ENCODE results near the gene SOCS3. TPM values are rescaled to one million over a fixed set of nuclear protein-coding genes. Genes with fewer than 3 reads are reported as not detected.

SOCS3 gene
- total RNA-seq, 1 donor from 2014 or later: 13.4 TPM

DNA sequence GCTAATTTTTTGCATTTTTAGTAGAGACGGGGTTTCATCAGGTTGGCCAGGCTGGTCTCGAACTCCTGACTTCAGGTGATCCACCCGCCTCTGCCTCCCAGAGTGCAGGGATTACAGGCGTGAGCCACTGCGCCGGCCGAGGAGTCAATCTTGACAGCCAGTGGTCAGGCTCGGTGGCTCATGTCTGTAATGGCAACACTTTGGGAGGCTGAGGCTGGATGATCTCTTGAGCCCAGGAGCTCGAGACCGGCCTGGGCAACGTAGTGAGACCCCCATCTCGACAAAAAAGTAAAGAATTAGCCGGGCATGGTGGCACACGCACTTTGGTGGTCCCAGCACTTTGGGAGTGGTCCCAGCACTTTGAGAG, 18.0 kb upstream of the SOCS3 start:
- no peak for DNase-seq (ENCODE audit: low read depth)
- Mint-ChIP-seq H3K4me1 (ENCODE audit: low read depth, unreplicated experiment) (peaks cover 55% of the 10 kb centered on the region), H3K36me3 (ENCODE audit: low read depth, unreplicated experiment) (peaks cover 2% of the 10 kb centered on the region), H3K9me3 (ENCODE audit: unreplicated experiment) (no peaks in the 10 kb centered on the region), H3K27ac (ENCODE audit: unreplicated experiment) (no peak overlapping the region), H3K4me3 (ENCODE audit: unreplicated experiment) (peak overlapping the region; percentile 31), H3K27me3 (ENCODE audit: low read depth, unreplicated experiment) (no peaks in the 10 kb centered on the region)
- Histone ChIP-seq H3K27me3 (ENCODE audit: insufficient read depth, low read length) (no peaks in the 10 kb centered on the region), H4K20me1 (ENCODE audit: insufficient read depth, low read length) (peaks cover 16% of the 10 kb centered on the region), H3K27ac (ENCODE audit: low read depth, low read length) (peak overlapping the region; percentile 97), H3K4me1 (ENCODE audit: insufficient read depth, low read length) (peaks cover 57% of the 10 kb centered on the region), H3K36me3 (ENCODE audit: insufficient read depth, low read length) (no peaks in the 10 kb centered on the region), H3K4me3 (ENCODE audit: insufficient read depth, low read depth, low read length) (peak overlapping the region; percentile 88), H2AFZ (ENCODE audit: low read depth, low read length) (peak overlapping the region; percentile 84), H3K9me3 (ENCODE audit: insufficient read depth, low read depth, low read length) (no peaks in the 10 kb centered on the region), H3K4me2 (ENCODE audit: low read length) (peak overlapping the region; percentile 97), H3K9ac (ENCODE audit: low read length) (peak overlapping the region; percentile 98), H3K79me2 (ENCODE audit: insufficient read depth, low read length) (peaks cover 43% of the 10 kb centered on the region)
- no peak for TF ChIP-seq EZH2 (IDR thresholded peaks at IDR 0.05; ENCODE audit: insufficient read depth, low read length)
- TF ChIP-seq, protein P1, sequence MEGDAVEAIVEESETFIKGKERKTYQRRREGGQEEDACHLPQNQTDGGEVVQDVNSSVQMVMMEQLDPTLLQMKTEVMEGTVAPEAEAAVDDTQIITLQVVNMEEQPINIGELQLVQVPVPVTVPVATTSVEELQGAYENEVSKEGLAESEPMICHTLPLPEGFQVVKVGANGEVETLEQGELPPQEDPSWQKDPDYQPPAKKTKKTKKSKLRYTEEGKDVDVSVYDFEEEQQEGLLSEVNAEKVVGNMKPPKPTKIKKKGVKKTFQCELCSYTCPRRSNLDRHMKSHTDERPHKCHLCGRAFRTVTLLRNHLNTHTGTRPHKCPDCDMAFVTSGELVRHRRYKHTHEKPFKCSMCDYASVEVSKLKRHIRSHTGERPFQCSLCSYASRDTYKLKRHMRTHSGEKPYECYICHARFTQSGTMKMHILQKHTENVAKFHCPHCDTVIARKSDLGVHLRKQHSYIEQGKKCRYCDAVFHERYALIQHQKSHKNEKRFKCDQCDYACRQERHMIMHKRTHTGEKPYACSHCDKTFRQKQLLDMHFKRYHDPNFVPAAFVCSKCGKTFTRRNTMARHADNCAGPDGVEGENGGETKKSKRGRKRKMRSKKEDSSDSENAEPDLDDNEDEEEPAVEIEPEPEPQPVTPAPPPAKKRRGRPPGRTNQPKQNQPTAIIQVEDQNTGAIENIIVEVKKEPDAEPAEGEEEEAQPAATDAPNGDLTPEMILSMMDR (IDR thresholded peaks at IDR 0.05; ENCODE audit: insufficient read depth, low read depth, low read length): no peak
- FAIRE-seq: no peak

DNA sequence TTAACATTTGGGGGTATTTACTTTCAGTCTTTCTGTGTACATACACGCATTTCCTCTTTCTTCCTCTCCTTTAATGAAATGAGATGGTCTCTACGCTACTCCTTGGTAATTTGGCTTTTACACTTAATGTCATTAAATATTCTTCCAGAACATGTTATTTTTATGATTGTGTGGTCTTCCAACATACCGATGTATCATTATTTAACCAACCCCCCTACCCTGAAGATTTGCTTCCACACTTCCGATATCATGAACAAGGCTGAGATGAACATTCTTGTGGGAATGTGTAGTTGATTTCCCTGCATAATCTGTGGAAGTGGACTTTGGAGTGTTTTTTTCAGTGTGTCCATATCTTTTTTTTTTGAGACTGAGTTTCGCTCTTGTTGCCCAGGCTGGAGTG, 16.3 kb upstream of the SOCS3 start:
- no peaks in the 10 kb centered on the region for H3K9me3 Mint-ChIP-seq (ENCODE audit: unreplicated experiment)
- Histone ChIP-seq H3K9me3 (ENCODE audit: insufficient read depth, low read depth, low read length) (no peaks in the 10 kb centered on the region), H4K20me1 (ENCODE audit: insufficient read depth, low read length) (peaks cover 4% of the 10 kb centered on the region), H3K4me1 (ENCODE audit: insufficient read depth, low read length) (peaks cover 44% of the 10 kb centered on the region), H3K4me2 (ENCODE audit: low read length) (peak overlapping the region; percentile 76), H3K4me3 (ENCODE audit: insufficient read depth, low read depth, low read length) (peak overlapping the region; percentile 8), H3K36me3 (ENCODE audit: insufficient read depth, low read length) (no peaks in the 10 kb centered on the region), H3K79me2 (ENCODE audit: insufficient read depth, low read length) (peaks cover 27% of the 10 kb centered on the region), H3K9ac (ENCODE audit: low read length) (peak overlapping the region; percentile 56), H2AFZ (ENCODE audit: low read depth, low read length) (no peak overlapping the region), H3K27ac (ENCODE audit: low read depth, low read length) (peak overlapping the region; percentile 95), H3K27me3 (ENCODE audit: insufficient read depth, low read length) (no peaks in the 10 kb centered on the region)
- H3K27ac Mint-ChIP-seq (ENCODE audit: unreplicated experiment): peak overlapping the region; percentile 17
- peak; percentile 77 for DNase-seq (ENCODE audit: low read depth)
- H3K4me1 Mint-ChIP-seq (ENCODE audit: low read depth, unreplicated experiment): peaks cover 47% of the 10 kb centered on the region
- no peak for TF ChIP-seq EZH2 (IDR thresholded peaks at IDR 0.05; ENCODE audit: insufficient read depth, low read length)
- TF ChIP-seq, protein P1 (IDR thresholded peaks at IDR 0.05; ENCODE audit: insufficient read depth, low read depth, low read length): no peak
- FAIRE-seq: no peak
- H3K36me3 Mint-ChIP-seq (ENCODE audit: low read depth, unreplicated experiment): peaks cover 2% of the 10 kb centered on the region
- H3K4me3 Mint-ChIP-seq (ENCODE audit: unreplicated experiment): peak overlapping the region; percentile 5
- H3K27me3 Mint-ChIP-seq (ENCODE audit: low read depth, unreplicated experiment): no peaks in the 10 kb centered on the region

DNA sequence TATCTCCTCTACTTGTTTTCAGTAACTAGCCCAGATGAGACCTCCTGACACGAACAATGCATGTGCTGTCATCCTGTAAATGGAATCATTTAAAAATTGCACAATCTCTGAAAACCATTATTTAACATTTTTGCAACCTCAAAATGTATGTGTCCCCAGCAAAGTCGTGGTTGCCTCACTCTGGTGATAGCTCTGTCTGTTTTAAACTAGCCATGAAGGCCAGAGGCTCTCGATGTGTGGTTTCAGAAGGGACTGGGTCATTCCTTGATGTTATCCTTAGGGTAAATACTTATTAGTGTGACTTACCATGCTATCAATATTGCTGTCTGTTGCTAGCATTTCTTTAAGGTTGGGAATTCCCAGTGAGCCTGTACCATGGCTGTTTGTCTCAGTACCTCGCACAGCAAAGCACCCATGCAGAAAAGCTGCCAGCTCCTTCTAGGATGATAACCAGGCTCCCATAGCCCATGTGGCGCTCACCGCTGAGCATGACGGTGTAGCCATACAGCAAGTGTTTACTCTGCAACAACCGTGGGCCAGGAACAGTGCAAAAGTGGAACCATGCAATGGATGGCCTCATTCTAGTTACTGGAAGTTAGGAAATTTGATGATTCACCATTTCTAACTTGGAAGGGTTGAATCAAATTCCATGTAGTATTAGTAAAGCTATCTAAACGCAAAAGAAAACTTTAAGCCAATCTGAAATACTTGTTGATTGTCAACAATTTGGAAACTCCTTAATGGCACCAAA, 15.7 kb upstream of the SOCS3 start:
- DNase-seq (ENCODE audit: low read depth): peak; percentile 97

More for the DNA sequence above, 15.7 kb upstream of the SOCS3 start:
- peak overlapping the region; percentile 27 for H3K4me3 Mint-ChIP-seq (ENCODE audit: unreplicated experiment)
- Histone ChIP-seq H3K79me2 (ENCODE audit: insufficient read depth, low read length) (peaks cover 21% of the 10 kb centered on the region), H3K36me3 (ENCODE audit: insufficient read depth, low read length) (no peaks in the 10 kb centered on the region), H3K9ac (ENCODE audit: low read length) (peak overlapping the region; percentile 79), H3K4me1 (ENCODE audit: insufficient read depth, low read length) (peaks cover 42% of the 10 kb centered on the region), H2AFZ (ENCODE audit: low read depth, low read length) (peak overlapping the region; percentile 62), H3K27me3 (ENCODE audit: insufficient read depth, low read length) (no peaks in the 10 kb centered on the region), H3K27ac (ENCODE audit: low read depth, low read length) (peak overlapping the region; percentile 95), H3K4me2 (ENCODE audit: low read length) (peak overlapping the region; percentile 76), H3K4me3 (ENCODE audit: insufficient read depth, low read depth, low read length) (peak overlapping the region; percentile 11), H4K20me1 (ENCODE audit: insufficient read depth, low read length) (no peaks in the 10 kb centered on the region), H3K9me3 (ENCODE audit: insufficient read depth, low read depth, low read length) (no peaks in the 10 kb centered on the region)
- H3K36me3 Mint-ChIP-seq (ENCODE audit: low read depth, unreplicated experiment): peaks cover 2% of the 10 kb centered on the region
- H3K9me3 Mint-ChIP-seq (ENCODE audit: unreplicated experiment): no peaks in the 10 kb centered on the region
- peaks cover 44% of the 10 kb centered on the region for H3K4me1 Mint-ChIP-seq (ENCODE audit: low read depth, unreplicated experiment)
- TF ChIP-seq, protein P1 (IDR thresholded peaks at IDR 0.05; ENCODE audit: insufficient read depth, low read depth, low read length): no peak
- TF ChIP-seq EZH2 (IDR thresholded peaks at IDR 0.05; ENCODE audit: insufficient read depth, low read length): no peak
- no peaks in the 10 kb centered on the region for H3K27me3 Mint-ChIP-seq (ENCODE audit: low read depth, unreplicated experiment)
- peak; percentile 80 for FAIRE-seq
- peak overlapping the region; percentile 98 for H3K27ac Mint-ChIP-seq (ENCODE audit: unreplicated experiment)

All from astrocyte (in vitro differentiated cells and primary cell).